Natural killer cell treated with Interleukin-12 subunit alpha and Interleukin-12 subunit beta and Interleukin-15 and Interleukin-18, amount 100 ng/mL, for 72 hours (primary cell): ENCODE results near the gene RRAS2. TPM values are rescaled to one million over a fixed set of nuclear protein-coding genes. Genes with fewer than 3 reads are reported as not detected.
A peak's percentile ranks its signal among the peaks of the same experiment; 100 is the strongest.
"Not testable (repeated sequence)": the region's sequence is repeated elsewhere in the genome, so short reads cannot be mapped to it uniquely, and the experiment has no call there.

Experiments used
- ATAC-seq, 2 donors: fragments of 150-1000 bp; cut with Tn5 transposase in 1 of 2; sonication (Bioruptor Pico), chemical (Tn5 transposase) in 1 of 2; 2 replicates each; pipeline ENCODE4 v1.10.0; 2021
- DNase-seq: peaks from one replicate; pipeline ENCODE4 v3.0.0; 2022; ENCODE audit warnings: low spot score
- H3K27ac Mint-ChIP-seq, 2 donors: 1 replicate in 1 of 2; 2 replicates in 1 of 2; pipeline ENCODE4 v1.8.0; 2022; ENCODE audit warnings: mixed read lengths in 2 of 2, mild to moderate bottlenecking in 1 of 2, moderate library complexity in 1 of 2
- H3K27me3 Mint-ChIP-seq, 2 donors: 1 replicate in 1 of 2; 2 replicates in 1 of 2; pipeline ENCODE4 v1.8.0; 2022; ENCODE audit warnings: mixed read lengths in 2 of 2
- H3K36me3 Mint-ChIP-seq: one replicate; pipeline ENCODE4 v1.8.0; 2022; ENCODE audit warnings: mixed read lengths
- H3K4me1 Mint-ChIP-seq, 2 donors: 1 replicate in 1 of 2; 2 replicates in 1 of 2; pipeline ENCODE4 v1.8.0; 2022; ENCODE audit warnings: low read depth in 2 of 2, mixed read lengths in 2 of 2, mild to moderate bottlenecking in 1 of 2
- H3K4me3 Mint-ChIP-seq: one replicate; pipeline ENCODE4 v1.8.0; 2022; ENCODE audit warnings: mixed read lengths
- H3K9me3 Mint-ChIP-seq: 2 replicates; pipeline ENCODE4 v1.8.0; 2022; ENCODE audit warnings: mixed read lengths
- total RNA-seq, 2 donors: library from RNA; stranded (reverse); gene quantifications; one replicate each; pipeline ENCODE4 v1.2.3, GENCODE V29; 2022

Gene RRAS2
- total RNA-seq, result 100 to 1,000 TPM in 1 of 2 donors, 10 to 100 TPM in 1; 97.3 to 141 TPM

DNA sequence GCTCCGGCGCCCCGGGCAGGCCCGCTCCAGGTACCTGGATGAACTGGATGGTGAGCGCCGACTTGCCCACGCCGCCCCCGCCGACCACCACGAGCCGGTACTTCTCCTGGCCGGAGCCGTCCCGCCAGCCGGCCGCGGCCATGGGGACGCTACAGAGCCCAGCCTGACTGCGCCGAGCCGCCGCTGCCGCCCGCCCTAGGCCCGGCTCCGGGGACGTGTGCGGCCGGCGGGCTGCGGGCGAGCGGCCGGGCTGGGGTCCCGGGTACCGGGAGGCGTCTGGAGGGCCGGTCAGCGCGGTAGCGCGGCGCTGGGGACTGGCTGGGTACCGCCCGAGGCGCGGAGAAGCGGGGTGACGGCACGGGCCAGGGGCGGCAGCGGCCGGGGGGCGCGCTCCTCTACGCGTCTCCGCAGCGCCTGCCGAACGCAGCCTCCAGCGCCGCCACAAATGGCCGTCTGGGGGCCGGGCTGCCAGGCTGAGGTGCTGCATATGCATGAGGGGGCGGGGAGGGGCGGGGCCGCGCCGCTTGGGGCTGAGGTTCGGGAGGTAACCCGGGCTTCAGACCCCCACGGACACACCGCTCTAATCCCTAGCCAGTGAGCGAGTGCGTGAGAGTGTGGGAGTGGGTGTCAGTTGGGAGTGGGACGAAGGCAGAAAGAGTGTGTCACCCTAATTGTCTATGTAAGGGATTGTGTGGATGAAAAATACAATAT, at the start of gene RRAS2:
Gene RRAS2 (minus strand): TSS at position 455 of the 711 bp plus-strand sequence. CDS start 313 bp downstream, at position 142.
- Mint-ChIP-seq H3K4me1 (peaks cover 50 to 61% of the 10 kb centered on the region in 2 donors), H3K27ac (peak within 1 kb of the TSS; percentile 96 to 98), H3K27me3 (no peaks in the 10 kb centered on the region), H3K36me3 (peaks cover 10% of the 10 kb centered on the region), H3K4me3 (peak within 1 kb of the TSS; percentile 99), H3K9me3 (no peaks in the 10 kb centered on the region)
- peak; percentile 95 for ATAC-seq
- peak; percentile 87 for DNase-seq

DNA sequence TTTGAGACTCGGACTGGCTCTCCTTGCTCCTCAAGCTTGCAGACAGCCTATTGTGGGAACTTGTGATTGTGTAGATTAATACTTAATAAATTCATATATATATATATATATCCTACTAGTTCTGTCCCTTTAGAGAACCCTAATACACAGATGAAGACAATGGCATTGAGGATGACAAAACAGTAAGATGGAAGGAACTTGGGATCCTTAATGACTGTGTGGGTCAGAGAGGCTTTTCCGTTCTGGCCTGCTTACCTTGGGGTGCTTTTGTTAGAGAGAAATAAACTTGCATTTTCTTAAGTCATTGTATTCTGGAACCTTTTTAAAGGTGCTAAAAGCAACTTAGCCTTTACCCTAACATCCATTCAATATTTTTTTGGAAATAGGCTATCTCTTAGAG, 49.6 kb upstream of the RRAS2 start:
- Mint-ChIP-seq H3K27me3 (no peaks in the 10 kb centered on the region), H3K27ac (no peak overlapping the region), H3K4me1 (peaks cover 27 to 33% of the 10 kb centered on the region in 2 donors), H3K4me3 (no peak overlapping the region), H3K9me3 (no peaks in the 10 kb centered on the region), H3K36me3 (no peaks in the 10 kb centered on the region)
- ATAC-seq (no peak), DNase-seq (no peak)

DNA sequence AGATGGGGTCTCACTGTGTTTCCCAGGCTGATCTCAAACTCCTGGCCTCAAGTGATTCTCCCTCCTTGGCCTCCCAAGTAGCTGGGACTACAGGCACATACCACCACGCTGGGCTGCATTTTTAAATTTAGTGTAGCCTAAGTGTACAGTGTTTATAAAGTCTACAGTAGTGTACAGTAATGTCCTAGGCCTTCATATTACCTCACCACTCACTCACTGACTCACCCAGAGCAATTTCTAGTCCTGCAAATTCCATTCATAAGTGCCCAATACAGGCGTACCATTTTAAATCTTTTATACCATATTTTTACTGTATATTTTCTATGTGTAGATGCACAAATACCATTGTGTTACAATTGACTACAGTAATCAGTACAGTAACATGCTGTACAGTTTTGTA, 47.1 kb upstream of the RRAS2 start:
- not testable (repeated sequence) for DNase-seq, H3K27me3 Mint-ChIP-seq, H3K4me3 Mint-ChIP-seq, H3K36me3 Mint-ChIP-seq, H3K27ac Mint-ChIP-seq, ATAC-seq, H3K9me3 Mint-ChIP-seq
- peaks cover 2 to 10% of the 10 kb centered on the region in 2 donors for H3K4me1 Mint-ChIP-seq

DNA sequence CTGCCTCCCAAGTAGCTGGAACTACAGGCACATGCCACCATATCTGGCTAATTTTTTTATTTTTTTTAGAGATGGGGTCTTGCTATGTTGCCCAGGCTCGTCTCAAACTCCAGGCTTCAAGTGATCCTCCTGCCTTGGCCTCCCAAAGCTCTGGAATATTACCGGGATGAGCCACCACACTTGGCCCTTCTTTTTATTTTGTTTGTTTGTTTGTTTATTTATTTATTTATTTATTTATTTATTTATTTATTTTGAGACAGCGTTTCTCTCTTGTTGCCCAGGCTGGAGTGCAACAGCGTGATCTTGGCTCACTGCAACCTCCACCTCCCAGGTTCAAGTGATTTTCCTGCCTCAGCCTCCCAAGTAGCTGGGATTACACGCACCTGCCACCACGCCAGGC, 44.5 kb upstream of the RRAS2 start:
- not testable (repeated sequence) for H3K4me3 Mint-ChIP-seq, H3K27ac Mint-ChIP-seq, H3K36me3 Mint-ChIP-seq, H3K4me1 Mint-ChIP-seq, H3K27me3 Mint-ChIP-seq, ATAC-seq, DNase-seq, H3K9me3 Mint-ChIP-seq

DNA sequence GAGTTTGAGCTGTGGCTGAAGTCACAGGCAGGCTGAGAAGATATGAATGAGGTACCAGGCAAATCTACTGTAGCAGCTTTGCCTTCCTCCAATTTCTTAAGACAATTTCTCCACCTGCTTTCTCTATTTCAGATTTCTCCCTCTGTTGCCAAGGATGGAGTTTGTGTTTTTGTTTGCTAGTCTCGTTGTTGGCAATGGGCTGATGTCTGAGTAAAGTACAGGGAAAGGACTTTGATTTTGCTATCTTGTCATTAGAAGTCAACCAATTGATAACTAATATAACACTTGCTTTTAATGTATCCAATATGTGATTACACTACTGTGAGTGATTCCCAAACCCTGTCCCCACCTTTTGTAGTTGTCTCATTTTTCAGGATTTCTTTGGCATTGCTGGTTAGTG, 40.1 kb upstream of the RRAS2 start:
- H3K36me3 Mint-ChIP-seq, result no peaks in the 10 kb centered on the region
- no peaks in the 10 kb centered on the region for H3K9me3 Mint-ChIP-seq
- no peak overlapping the region for H3K27ac Mint-ChIP-seq

DNA sequence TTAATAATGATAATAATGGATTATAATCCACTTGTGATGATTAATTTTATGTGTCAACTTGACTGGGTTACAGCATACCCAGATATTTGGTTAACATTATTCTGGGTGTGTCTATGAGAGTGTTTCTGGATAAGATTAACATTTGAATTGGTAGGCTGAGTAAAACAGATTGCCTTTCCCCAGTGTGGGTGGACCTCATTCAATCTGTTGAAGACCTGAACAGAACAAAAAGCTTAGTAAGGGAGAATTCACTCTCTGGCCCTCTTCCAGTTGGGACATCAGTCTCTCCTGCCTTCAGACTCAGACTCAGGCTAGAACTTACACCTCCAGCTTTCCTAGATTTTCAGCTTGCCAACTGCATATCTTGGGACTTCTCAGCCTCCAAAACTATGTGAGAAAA, 37.3 kb upstream of the RRAS2 start:
- no peaks in the 10 kb centered on the region for H3K9me3 Mint-ChIP-seq
- DNase-seq (no peak), ATAC-seq (no peak)
- no peak overlapping the region for H3K4me3 Mint-ChIP-seq
- no peaks in the 10 kb centered on the region for H3K36me3 Mint-ChIP-seq
- no peak overlapping the region for H3K27ac Mint-ChIP-seq
- H3K4me1 Mint-ChIP-seq, result peaks cover 5 to 8% of the 10 kb centered on the region in 2 donors
- H3K27me3 Mint-ChIP-seq, result no peaks in the 10 kb centered on the region

More for the DNA sequence above, 40.1 kb upstream of the RRAS2 start:
- ATAC-seq, result no peak
- no peaks in the 10 kb centered on the region for H3K27me3 Mint-ChIP-seq
- H3K4me1 Mint-ChIP-seq, result peaks cover 0 to 7% of the 10 kb centered on the region in 2 donors
- DNase-seq, result no peak
- no peak overlapping the region for H3K4me3 Mint-ChIP-seq

DNA sequence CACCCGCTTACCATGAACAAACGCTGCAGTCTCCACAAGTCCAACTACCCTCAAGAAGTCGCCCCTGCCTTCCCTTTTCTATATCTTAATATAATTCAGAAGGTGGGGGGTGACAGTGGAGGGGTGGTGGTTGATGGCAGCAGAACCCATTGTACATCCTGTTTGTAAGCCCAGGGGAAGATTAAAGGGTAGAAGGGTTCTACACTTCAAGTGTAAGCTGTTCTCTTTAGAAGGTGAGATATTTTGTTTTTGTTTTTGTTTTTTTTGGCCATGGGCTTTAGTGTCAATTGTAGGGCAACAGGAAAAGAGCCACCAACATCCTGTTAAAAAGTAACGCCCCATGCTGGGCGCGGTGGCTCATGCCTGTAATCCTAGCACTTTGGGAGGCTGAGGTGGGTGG, 34.9 kb upstream of the RRAS2 start:
- H3K27ac Mint-ChIP-seq, result peak overlapping the region; percentile 67 to 88
- ATAC-seq, result peak in 1 of 2 donors; percentile 31
- H3K27me3 Mint-ChIP-seq, result no peaks in the 10 kb centered on the region
- no peak for DNase-seq
- H3K36me3 Mint-ChIP-seq, result no peaks in the 10 kb centered on the region
- peak overlapping the region; percentile 25 for H3K4me3 Mint-ChIP-seq
- peaks cover 5 to 8% of the 10 kb centered on the region in 2 donors for H3K4me1 Mint-ChIP-seq
- H3K9me3 Mint-ChIP-seq, result no peaks in the 10 kb centered on the region

DNA sequence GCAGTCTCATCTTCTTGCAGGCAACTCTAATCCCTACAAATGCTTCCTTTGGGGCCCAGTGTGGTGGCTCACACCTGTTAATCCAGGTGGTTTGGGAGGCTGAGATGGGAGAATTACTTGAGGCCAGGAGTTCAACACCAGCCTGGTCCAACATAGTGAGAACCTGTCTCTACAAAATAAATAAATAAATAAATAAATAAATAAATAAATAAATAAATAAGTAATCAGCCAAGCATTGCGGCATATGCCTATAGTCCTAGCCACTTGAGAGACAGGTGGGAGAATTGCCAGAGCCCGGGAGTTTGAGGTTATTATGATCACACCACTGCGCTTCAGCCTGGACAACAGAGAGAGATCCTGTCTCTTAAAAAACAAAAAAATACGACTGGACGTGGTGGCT, 34.1 kb upstream of the RRAS2 start:
- peaks cover 2% of the 10 kb centered on the region for H3K9me3 Mint-ChIP-seq

DNA sequence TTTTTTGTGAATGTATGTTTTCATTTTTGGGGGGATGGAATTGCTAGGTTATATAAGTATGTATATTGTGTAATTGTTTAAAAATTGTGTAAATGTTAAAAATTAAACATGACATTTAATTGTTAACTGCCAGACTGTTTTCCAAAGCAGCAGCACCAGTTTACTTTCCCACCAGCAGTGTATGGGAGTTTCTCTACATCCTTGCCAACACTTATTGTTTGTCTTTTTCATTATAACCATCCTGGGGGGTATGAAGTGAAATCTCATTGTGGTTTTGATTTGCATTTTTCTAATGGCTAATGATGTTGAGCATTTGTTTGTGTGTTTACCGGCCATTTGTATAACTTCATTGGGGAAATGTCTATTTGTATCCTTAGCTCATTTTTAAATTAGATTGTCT, 31.7 kb upstream of the RRAS2 start:
- no peaks in the 10 kb centered on the region for H3K27me3 Mint-ChIP-seq
- no peak overlapping the region for H3K4me3 Mint-ChIP-seq
- no peak overlapping the region for H3K27ac Mint-ChIP-seq
- no peak for DNase-seq
- ATAC-seq, result no peak
- H3K36me3 Mint-ChIP-seq, result no peaks in the 10 kb centered on the region
- peaks cover 4% of the 10 kb centered on the region for H3K9me3 Mint-ChIP-seq
- H3K4me1 Mint-ChIP-seq, result peaks cover 9% of the 10 kb centered on the region in 2 donors

More for the DNA sequence above, 34.1 kb upstream of the RRAS2 start:
- Mint-ChIP-seq H3K36me3 (no peaks in the 10 kb centered on the region), H3K4me1 (peaks cover 5 to 6% of the 10 kb centered on the region in 2 donors), H3K27me3 (no peaks in the 10 kb centered on the region), H3K27ac (no peak overlapping the region), H3K4me3 (no peak overlapping the region)
- no peak for ATAC-seq
- DNase-seq, result no peak

DNA sequence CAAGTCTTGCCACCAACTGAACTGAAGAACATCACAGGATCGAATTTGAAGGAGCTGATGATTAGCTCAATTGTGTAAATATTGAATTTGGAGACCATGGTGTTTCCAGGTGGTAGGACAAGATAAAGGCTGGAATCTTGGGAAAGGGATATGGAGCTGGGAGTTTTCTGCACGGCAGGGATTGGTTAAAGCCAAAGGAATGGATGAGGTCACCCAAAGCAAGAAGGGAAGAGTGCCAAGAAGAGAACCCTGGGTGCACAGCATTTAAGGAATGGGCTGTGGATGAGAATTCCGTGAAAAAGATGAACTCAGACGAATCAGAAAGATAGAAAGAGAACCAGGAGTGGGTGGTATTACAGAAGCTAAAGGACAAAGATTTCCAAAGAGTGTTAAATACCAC, 29.4 kb upstream of the RRAS2 start:
- no peak for DNase-seq
- Mint-ChIP-seq H3K9me3 (peaks cover 4% of the 10 kb centered on the region), H3K4me3 (no peak overlapping the region), H3K27ac (no peak overlapping the region), H3K27me3 (no peaks in the 10 kb centered on the region), H3K36me3 (no peaks in the 10 kb centered on the region), H3K4me1 (peaks cover 5 to 9% of the 10 kb centered on the region in 2 donors)
- ATAC-seq, result no peak

DNA sequence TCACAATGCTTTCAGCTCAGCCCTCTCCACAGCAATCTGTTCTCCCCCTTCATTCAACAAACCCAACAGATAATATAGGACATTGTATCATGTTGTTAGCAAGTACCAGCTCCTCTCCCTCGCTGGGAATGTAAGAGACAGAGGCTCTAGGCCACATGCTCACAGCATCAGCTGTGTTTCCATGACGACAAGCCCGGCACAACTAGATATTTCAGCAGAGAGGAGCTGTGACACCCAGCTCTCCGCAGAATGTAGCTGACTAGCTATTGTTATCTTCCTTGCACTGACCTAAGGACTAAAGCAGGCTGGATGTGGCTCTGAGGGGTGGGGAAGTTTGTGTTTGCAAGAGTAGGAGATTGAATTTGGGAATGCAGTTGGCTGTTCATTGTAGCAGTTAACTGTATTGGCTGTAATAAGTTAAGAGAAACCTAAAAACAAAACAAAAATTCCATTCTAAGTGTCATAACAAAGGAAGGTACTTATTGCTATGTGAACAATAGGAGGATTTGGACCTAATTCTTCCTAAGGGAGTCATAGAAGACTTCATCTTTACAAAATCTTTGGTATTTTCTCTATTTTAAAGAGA, 28.0 kb upstream of the RRAS2 start:
- Mint-ChIP-seq H3K36me3 (no peaks in the 10 kb centered on the region), H3K27ac (peak overlapping the region in 1 of 2 donors; percentile 9), H3K4me3 (no peak overlapping the region), H3K4me1 (peaks cover 5 to 9% of the 10 kb centered on the region in 2 donors), H3K9me3 (peaks cover 4% of the 10 kb centered on the region), H3K27me3 (no peaks in the 10 kb centered on the region)
- ATAC-seq (peak in 1 of 2 donors; percentile 38), DNase-seq (no peak)

DNA sequence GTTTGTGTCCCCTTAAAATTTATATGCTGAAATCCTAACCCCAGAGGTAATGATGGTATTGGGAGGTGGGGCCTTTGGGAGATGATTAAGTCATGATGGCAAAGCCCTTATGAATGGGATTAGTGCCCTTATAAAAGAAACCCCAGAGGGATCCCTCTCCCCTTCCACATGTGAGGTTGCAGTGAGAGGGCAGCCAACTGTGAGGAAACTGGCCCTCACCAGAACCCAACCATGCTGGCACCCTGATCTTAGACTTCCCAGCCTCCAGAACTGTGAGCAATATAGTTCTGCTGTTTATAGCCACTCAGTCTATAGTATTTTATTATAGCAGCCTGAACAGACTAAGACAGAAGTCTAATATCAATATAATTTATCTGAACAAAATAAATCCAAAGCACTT, 27.1 kb upstream of the RRAS2 start:
- H3K4me1 Mint-ChIP-seq, result peaks cover 11 to 15% of the 10 kb centered on the region in 2 donors
- H3K27me3 Mint-ChIP-seq, result no peaks in the 10 kb centered on the region
- peaks cover 4% of the 10 kb centered on the region for H3K9me3 Mint-ChIP-seq
- H3K27ac Mint-ChIP-seq, result no peak overlapping the region
- no peak for ATAC-seq
- no peak for DNase-seq
- H3K36me3 Mint-ChIP-seq, result no peaks in the 10 kb centered on the region
- no peak overlapping the region for H3K4me3 Mint-ChIP-seq

DNA sequence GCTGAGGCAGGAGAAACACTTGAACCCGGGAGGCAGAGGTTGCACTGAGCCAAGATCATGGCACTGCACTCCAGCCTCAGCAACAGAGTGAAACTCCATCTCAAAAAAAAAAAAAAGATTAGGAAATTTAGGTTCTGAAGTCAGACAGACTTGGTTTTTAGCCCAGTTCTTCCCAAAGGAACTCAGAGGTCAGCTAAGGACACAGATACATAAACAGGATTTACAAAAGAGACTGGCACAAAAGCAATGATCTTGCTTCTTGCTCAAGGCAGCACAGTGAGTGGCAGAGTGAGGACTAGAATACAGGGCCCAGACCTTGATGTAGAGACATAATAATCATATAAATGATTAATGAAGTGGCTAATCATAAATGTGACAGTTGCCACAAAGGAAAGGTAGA, 25.4 kb upstream of the RRAS2 start:
- DNase-seq, result no peak
- Mint-ChIP-seq H3K4me3 (no peak overlapping the region), H3K27ac (no peak overlapping the region), H3K36me3 (no peaks in the 10 kb centered on the region), H3K27me3 (peaks cover 0 to under 1% of the 10 kb centered on the region in 2 donors), H3K4me1 (peaks cover 11 to 15% of the 10 kb centered on the region in 2 donors), H3K9me3 (peaks cover 4% of the 10 kb centered on the region)
- no peak for ATAC-seq

DNA sequence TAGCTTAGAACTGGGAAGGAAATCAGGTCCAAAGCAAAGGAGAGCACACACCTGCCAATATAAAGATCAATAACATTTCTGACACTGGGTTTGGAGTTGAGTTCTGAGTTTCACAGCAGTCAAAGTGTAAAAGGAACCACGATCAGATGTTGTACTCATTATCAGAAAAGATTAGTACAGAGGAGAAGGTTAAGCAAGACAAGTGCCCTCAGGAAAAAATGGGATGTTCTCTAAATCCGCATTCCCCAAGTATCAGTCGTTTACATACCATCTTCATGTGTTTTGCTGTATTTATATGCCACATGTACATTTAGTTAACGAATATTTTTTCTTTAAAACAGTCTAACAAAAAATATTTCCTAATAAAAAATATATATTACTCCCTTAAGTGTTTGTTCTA, 23.0 kb upstream of the RRAS2 start:
- Mint-ChIP-seq H3K27me3 (peaks cover 0 to 2% of the 10 kb centered on the region in 2 donors), H3K27ac (peak overlapping the region in 1 of 2 donors; percentile 60), H3K9me3 (no peaks in the 10 kb centered on the region), H3K4me3 (peak overlapping the region; percentile 81), H3K36me3 (no peaks in the 10 kb centered on the region), H3K4me1 (peaks cover 17 to 22% of the 10 kb centered on the region in 2 donors)
- ATAC-seq (no peak), DNase-seq (no peak)
